HUDEP-2 (cell line): Measurements from ENCODE around the gene AMER3.

ENCODE experiments used
- DNase-seq, 76 experiments: peaks; one replicate each; lab custom pipeline; 2025; ENCODE audit not compliant: unreplicated experiment in 76 of 76; lab: John Stamatoyannopoulos, UW

The AMER3 gene

GRCh38 chr2:130769343-130769907 is 14.1 kb downstream of the AMER3 start:
- DNase-seq = no peak

- DNase-seq = no peak
These were observed 21.2 kb downstream of the AMER3 start for GRCh38 chr2:130776550-130776949.

DNA sequence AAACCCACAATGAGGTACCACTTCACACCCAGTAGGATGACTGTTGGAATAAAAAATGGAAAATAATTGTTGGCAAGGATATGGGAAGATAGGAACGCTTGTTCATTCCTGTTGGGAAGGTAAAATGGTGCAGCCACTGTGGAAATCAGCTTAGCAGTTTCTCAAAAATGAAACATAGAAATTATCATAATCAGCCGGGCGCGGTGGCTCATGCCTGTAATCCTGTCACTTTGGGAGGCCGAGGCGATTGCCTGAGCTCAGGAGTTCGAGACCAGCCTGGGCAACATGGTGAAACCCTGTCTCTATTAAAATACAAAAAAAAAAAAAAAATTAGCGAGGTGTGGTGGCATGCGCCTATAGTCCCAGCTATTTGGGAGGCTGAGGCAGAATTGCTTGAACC is 23.4 kb downstream of the AMER3 start:
- no peak for DNase-seq

- DNase-seq = no peak
These were observed 30.2 kb downstream of the AMER3 start for GRCh38 chr2:130785466-130786055.

- DNase-seq = no peak
These were observed 30.7 kb downstream of the AMER3 start for GRCh38 chr2:130786076-130786475.

- DNase-seq = no peak
These were observed 32.5 kb downstream of the AMER3 start for GRCh38 chr2:130787841-130788240.

GRCh38 chr2:130790312-130790711 is 35.0 kb downstream of the AMER3 start:
- no peak for DNase-seq

GRCh38 chr2:130790804-130791616 is 35.7 kb downstream of the AMER3 start:
- DNase-seq = no peak

DNA sequence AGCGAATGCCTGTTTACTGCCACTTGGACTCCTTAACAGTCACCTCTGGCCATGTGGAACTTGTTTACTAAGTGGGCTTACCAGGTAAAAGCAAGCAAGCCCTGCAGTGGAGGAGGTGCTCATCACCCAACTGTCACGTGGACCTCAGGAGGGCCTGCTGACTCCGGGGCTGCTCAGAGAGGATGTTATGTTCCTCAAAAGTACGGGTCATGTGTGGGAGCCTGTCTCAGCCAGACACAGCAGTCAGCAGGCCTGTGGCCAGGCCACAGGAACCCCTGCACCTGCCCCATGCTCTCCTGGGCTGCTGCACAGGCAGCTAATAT is 36.2 kb downstream of the AMER3 start:
- no peak for DNase-seq

- no peak for DNase-seq
These were observed 40.1 kb downstream of the AMER3 start for GRCh38 chr2:130795431-130795830.

- DNase-seq = no peak
These were observed 41.0 kb downstream of the AMER3 start for GRCh38 chr2:130796290-130796689.

DNA sequence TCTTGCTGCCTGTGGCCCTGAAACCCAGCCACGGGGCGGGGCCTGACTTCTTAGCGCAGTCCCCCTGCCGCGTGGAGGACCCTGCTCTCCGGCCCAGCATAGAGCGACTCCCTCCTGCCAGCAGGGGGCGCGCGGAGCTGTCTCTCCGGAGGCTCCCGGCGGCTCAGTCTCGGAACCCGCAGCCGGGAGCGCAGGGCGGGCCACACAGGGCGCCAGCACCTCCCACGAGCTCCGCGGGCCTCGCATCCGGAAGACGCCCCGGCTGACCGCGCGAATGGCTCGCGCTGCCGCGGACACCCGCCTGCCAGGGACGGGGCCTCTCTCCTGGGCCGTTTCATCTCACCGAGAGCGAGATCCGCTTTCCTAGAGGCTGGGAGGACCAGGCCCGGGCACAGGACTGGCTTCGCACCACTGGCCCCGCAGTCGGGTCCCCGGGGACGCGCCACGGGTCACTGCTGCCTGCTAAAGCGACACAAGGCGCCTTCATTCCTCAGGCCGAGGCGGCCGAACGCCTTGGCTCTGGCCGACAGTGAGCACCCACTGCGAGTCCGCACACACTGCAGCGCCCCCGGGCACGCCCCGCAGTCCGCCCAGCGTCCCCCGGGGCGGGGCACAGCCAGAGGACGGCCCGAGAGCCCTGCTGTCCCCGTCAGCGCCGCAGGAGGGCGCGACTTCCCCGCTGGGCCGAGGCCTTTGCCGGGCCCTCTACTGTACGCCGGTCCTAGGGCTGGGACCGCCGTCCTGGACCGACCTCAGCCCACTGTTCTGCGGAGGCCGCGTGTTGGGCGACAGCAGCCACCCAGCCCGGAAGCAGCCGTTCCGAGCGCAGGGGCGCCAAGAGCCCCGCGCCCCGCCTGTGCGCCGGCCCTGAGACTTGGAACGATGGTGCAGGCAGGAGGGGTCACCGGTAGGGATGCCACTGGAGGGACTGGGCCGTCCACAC is 42.4 kb downstream of the AMER3 start:
- peak in 74 of 76 experiments; percentile 5 to 88 (median 72) for DNase-seq

DNA sequence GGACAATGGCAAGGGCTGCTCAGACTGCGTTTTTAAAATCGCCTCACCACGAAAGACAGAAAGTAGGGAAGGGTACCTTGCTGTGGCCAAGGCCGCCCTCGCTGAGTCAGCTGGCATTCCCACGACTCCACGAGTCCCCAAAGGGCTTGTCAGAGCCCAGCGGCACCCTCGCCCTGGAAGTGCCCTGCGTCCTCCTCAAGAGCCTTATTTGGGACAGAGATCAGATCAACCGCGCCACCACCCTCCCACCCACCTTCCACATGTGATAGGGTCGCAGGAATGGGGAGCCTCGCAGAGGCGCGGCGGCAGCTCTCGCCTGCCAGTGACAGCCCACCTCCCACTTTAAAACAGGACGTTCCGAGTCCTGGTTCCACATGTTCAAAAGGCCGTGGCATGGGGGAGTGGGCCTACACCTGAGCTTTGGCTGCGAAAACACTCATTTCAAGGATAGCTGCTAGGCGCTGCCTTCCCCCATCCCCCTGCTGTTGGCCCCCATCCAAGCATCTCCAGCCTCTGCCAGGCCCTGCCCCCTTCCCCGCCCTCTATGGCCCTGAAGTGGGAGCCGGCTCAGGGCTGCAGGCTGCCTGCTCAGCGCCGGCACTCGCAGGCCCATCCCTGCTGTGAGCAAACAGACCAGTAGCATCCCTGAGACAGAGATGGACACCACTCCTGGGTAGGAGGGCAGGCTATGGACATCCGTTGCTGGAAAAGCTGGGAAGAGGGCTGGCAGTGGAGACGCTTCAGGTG is 43.3 kb downstream of the AMER3 start:
- DNase-seq = peak in 2 of 76 experiments; percentile 18 to 19

DNA sequence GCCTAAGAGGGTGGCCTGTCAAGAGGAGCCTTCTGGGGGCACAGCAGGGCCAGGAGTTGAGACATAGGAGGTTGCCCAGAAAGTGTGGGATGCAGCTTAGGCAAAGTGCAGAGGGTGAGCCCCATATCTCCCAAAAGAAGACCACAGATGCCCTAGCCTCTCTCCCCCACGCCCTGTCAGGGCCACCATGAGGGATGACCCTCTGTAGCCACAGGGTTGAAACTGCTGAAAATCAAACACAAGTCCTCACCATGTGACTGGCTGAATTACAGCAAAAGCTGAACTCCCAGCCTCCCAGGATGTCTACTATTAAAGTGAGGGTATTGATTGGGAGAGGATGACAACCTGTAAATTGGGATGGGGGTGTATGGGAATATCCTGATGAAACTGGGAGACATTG is 44.0 kb downstream of the AMER3 start:
- DNase-seq = no peak

GRCh38 chr2:130805613-130806012 is 50.3 kb downstream of the AMER3 start:
- DNase-seq = no peak

DNA sequence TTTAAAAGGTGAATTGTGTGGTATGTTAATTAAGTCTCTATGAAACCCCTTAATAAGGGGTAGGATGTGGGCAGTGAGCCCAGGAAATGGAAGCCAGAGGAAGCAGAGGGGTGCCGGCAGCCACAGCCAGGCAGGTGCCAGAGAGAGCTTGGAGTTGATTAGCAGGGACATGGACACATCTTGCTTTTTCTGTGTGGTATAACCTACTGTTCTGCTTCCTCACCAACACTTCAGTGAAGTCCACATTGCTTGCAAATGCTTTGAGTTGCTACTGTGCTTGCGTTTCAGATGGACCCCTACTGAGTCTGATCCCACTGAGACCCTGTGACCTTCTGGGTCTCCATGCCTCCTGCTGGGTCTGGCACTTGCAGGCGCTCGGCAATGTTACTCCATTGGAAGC is 51.0 kb downstream of the AMER3 start:
- DNase-seq = no peak

GRCh38 chr2:130807659-130808385 is 52.5 kb downstream of the AMER3 start:
- peak in 34 of 76 experiments; percentile 2 to 50 (median 14) for DNase-seq

- peak in 1 of 76 experiments; percentile 1 for DNase-seq
These were observed 53.3 kb downstream of the AMER3 start for GRCh38 chr2:130808482-130809268.

DNA sequence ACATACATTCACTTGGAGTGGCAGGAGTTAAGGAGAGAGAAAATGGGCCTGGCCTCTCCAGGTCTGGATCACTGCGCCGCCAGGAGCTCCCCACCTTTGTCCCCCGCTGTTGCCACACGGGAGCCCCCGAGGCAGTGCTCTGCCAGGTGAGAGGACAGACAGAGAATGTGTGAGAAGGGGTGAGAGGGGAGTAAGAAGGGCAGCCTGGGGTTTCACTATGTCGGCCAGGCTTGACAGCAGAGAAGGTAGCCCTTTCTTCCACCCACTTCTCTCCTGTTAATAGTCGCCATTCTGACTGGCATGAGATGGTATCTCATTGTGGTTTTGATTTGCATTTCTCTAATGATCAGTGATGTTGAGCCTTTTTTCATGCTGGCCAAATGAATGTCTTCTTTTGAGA is 55.1 kb downstream of the AMER3 start:
- no peak for DNase-seq
